ENCODE measurements around the gene CD27. TPM values are rescaled to one million over a fixed set of nuclear protein-coding genes. Genes with fewer than 3 reads are reported as not detected.

CD27 gene
- total and polyA plus RNA-seq, 9 of the 15 experiments (the other 6 are each of a cell fraction or from before 2014, with no cell fraction given), result 0.24 TPM; not detected in 8

- TF ChIP-seq ZNF239 (CRISPR knock-in tag; IDR thresholded peaks at IDR 0.05) (no peak), ZNF586 (CRISPR knock-in tag; conservative IDR thresholded peaks at IDR 0.05) (no peak), SRSF9 (IDR thresholded peaks at IDR 0.05; ENCODE audit: borderline replicate concordance, low read depth, low read length) (no peak), FOXK2 (conservative IDR thresholded peaks at IDR 0.05 in 1 of 2, IDR thresholded peaks at IDR 0.05 in 1 of 2; ENCODE audit: low read depth in 2 of 2) (peak; percentile 79 to 86), ZNF436 (CRISPR knock-in tag; IDR thresholded peaks at IDR 0.05) (no peak), ELK1 (CRISPR knock-in tag; IDR thresholded peaks at IDR 0.05) (no peak), ZNF197 (CRISPR knock-in tag; IDR thresholded peaks at IDR 0.05; ENCODE audit: low read depth) (no peak), CXXC5 (CRISPR knock-in tag; IDR thresholded peaks at IDR 0.05) (peak; percentile 31), HNRNPLL (IDR thresholded peaks at IDR 0.05; ENCODE audit: low read depth, low read length, poor library complexity, severe bottlenecking) (peak; percentile 40), ZFX (CRISPR knock-in tag; IDR thresholded peaks at IDR 0.05) (peak; percentile 83), SOX6 (IDR thresholded peaks at IDR 0.05) (no peak), POLR2A (conservative IDR thresholded peaks at IDR 0.05) (peak; percentile 92), ZNF395 (CRISPR knock-in tag; IDR thresholded peaks at IDR 0.05) (peak; percentile 69; the same call in 1 of the 2 replicates), VEZF1 (CRISPR knock-in tag; IDR thresholded peaks at IDR 0.05) (peak; percentile 80), ATF1 (CRISPR knock-in tag; IDR thresholded peaks at IDR 0.05) (no peak), ATF1 (tag; IDR thresholded peaks at IDR 0.05) (peak; percentile 29; the same call in 1 of the 2 replicates), GABPB1 (CRISPR knock-in tag; IDR thresholded peaks at IDR 0.05) (peak; percentile 95), ZC3H8 (IDR thresholded peaks at IDR 0.05) (no peak), IRF1 (CRISPR knock-in tag; IDR thresholded peaks at IDR 0.05; ENCODE audit: borderline replicate concordance) (no peak), POLR2B (IDR thresholded peaks at IDR 0.05; ENCODE audit: low read depth, partially characterized antibody) (peak; percentile 87), ILF3 (IDR thresholded peaks at IDR 0.05; ENCODE audit: borderline replicate concordance) (no peak), PML (IDR thresholded peaks at IDR 0.05; ENCODE audit: low read length) (no peak), NCOA1 (IDR thresholded peaks at IDR 0.05; ENCODE audit: low read depth) (peak; percentile 92), GTF2E2 (tag; IDR thresholded peaks at IDR 0.05) (peak; percentile 68; the same call in 1 of the 2 replicates)
Observed at GRCh38 chr12:6492838-6493496, 48.2 kb downstream of the CD27 start, which contains the start of gene MRPL51 (continued).

All from K562 (cell line).